ENCODE data around the gene ECI1.
"Not testable (repeated sequence)": the region's sequence is repeated elsewhere in the genome, so short reads cannot be mapped to it uniquely, and the experiment has no call there.

ECI1 gene

DNA sequence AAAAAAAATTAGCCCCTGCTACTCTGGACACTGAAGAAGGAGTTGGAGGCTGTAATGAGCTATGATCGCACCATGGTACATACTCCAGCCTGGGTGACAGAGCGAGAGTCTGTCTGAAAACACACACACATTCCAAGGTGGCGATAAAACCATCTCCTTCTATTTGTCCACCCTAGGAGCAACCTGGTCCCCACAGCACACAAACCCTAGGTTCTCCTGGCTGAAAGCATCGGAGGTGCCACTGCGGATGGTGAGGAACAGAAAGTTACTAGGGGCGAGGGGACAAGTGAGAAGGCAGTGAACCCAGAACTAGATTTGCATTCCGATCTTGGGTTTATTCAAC lies 1.4 kb upstream of the ECI1 start:
- DNase-seq (ENCODE audit: low read depth in 2 of 2), result no peak

GRCh38 chr16:2250652-2251295 lies 613 bp downstream of the ECI1 start:
- no peak for DNase-seq (ENCODE audit: low read depth in 2 of 2)

DNA sequence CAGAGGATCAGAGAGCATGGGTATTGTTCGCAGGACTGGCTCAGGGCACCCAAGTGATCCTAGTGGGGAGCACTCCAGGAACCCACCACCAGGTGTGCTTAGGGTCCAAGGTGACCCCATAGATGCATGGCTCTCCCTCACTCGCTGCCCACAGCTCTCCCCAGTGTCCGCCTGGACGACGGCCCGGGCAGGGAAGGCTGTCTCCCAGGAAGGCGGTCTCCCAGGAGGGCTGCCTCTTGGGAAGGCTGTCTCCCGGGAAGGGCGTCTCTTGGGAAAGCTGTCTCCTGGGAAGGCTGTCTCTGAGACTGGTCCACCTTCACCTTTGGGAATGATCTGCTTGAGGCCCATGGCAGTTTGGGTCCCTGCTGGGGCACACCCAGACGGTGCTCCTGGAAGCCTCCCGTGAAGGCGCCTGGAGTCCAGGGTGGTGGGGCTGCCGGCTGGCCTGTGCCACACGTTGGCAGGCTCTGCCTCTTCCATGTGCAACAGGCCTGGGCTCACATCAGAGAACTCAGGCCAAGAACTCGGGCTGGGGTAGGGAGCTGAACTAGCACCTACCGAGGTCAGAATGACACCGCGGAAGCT lies 5.0 kb downstream of the ECI1 start:
- DNase-seq (ENCODE audit: low read depth in 2 of 2), result no peak

GRCh38 chr16:2244926-2245795 lies 6.2 kb downstream of the ECI1 start:
- DNase-seq (ENCODE audit: low read depth in 2 of 2), result no peak

DNA sequence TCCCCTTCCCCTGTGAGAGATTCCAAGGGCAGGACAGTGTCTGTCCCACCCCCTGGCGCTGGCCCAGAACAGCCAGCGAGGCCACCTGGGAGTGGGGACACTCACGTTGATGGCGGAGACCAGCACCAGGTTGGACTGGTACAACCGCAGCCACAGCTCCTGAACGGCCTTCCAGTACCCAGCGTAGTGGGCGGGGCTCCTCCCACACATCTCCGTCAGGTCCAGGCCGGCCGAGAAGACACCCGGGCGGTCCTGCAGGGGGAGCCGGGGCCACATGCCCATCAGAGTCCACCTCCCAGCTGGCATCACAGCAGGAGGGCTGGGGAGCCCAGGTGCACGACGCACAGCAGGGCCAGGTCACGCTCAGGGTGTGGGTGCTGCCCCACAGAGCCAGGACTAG lies 7.1 kb downstream of the ECI1 start:
- DNase-seq (ENCODE audit: low read depth in 2 of 2), result no peak

DNA sequence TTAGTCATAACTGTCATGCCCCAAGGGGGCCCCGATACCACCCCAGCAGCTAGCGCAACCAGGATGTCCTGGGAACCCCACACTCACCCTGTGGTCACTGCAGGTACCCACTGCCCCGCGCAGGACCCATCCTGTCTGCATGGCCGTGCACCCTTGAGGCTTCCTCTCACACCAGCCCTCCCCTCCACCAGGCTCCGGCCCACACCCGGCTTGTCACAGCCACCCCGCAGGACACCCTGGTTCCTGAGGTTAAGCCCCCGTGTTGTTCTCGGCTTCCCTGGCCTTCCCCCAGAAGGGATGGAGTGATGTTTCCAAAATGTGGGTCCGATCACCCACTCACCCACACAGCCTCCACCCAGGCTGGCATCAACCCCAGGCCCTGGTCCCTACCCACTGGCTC lies 7.6 kb downstream of the ECI1 start:
- no peak for DNase-seq (ENCODE audit: low read depth in 2 of 2)

GRCh38 chr16:2243031-2243528 lies 8.3 kb downstream of the ECI1 start:
- DNase-seq (ENCODE audit: low read depth in 2 of 2), result no peak

GRCh38 chr16:2242598-2242997 lies 8.8 kb downstream of the ECI1 start:
- DNase-seq (ENCODE audit: low read depth in 2 of 2), result no peak

- not testable (repeated sequence) for DNase-seq (ENCODE audit: low read depth in 2 of 2)
Measured at GRCh38 chr16:2240331-2240730, 11.1 kb downstream of the ECI1 start.

DNA sequence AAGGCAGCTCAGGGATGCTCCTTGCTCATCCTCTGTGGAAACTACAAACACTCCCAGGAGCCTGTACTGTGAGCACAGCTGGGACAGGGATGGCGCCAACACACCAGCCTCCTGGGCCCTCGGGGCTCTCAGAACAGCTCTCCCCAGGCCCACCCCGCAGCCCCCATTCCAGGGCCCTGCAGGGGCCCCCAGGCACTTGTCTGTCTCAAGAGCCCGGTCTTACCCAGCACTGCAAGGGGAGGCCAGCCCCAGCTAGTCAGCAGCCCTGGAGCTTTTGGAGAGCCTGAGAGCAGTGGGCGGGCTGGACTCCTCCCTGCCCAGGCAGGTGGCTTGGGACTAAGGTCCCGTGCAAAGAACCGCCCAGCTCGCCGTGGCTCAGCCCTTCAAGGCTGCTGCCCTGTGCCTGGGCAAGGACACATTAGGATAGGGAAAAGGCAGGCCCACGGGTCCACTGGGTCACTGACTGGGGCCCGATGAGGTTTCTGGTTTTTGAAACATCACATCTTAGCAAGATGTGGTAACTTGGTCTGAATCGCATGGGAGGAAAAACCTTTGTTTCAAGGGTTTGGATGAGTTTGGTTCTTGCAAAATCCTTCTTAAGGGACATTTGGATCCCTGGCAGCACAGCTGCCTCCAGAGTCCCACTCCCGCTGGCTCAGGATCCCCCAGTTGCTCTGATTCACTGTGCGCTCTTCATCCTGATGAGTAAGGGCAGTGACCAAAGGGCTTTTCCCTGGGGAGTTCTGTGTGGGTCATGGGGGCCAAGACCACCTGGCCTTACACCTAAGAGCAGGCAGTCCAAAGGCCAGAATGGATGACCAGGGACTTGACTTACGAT lies 12.3 kb downstream of the ECI1 start:
- DNase-seq (ENCODE audit: low read depth in 2 of 2), result no peak

GRCh38 chr16:2238150-2238837 lies 13.1 kb downstream of the ECI1 start:
- DNase-seq (ENCODE audit: low read depth in 2 of 2), result no peak

GRCh38 chr16:2237493-2238149 lies 13.8 kb downstream of the ECI1 start:
- DNase-seq (ENCODE audit: low read depth in 2 of 2), result no peak

GRCh38 chr16:2237102-2237482 lies 14.3 kb downstream of the ECI1 start:
- no peak for DNase-seq (ENCODE audit: low read depth in 2 of 2)

DNA sequence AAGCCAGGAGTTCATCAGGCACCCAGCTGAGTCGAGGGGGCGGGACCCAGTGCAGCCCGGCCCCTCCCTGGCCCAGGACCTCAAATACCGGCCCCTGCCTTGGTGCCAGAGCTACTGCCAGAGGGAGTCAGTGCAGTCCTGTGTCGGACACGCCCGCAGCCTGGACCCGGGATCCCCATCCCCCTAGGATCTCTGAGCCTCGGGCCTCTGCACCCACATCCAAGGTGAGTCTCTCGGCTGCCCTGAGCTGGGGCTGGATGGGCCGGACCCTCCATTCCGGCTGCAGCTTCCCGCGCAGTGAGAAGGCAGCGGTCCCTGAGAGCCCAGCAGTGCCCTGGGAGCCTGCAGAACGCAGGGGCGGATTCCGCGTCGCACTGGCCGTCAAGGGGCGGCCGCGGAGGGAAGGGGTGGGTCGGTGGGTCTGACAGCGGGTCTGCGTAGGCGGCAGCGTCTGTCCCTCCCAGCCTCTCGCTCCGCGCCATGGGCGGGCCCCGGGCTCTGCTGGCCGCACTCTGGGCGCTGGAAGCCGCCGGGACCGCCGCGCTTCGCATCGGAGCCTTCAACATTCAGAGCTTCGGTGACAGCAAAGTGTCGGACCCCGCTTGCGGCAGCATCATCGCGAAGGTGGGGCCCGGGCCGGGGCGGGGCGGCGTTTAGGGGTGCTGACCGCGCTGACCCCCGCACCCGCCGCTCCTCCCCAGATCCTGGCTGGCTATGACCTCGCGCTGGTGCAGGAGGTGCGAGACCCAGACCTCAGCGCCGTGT lies 14.9 kb downstream of the ECI1 start, which contains the start of gene DNASE1L2:
DNASE1L2 (plus strand) TSS at position 108 of the 765 bp plus-strand sequence; CDS start at position 481, 373 bp downstream.
- DNase-seq (ENCODE audit: low read depth in 2 of 2), result no peak

DNA sequence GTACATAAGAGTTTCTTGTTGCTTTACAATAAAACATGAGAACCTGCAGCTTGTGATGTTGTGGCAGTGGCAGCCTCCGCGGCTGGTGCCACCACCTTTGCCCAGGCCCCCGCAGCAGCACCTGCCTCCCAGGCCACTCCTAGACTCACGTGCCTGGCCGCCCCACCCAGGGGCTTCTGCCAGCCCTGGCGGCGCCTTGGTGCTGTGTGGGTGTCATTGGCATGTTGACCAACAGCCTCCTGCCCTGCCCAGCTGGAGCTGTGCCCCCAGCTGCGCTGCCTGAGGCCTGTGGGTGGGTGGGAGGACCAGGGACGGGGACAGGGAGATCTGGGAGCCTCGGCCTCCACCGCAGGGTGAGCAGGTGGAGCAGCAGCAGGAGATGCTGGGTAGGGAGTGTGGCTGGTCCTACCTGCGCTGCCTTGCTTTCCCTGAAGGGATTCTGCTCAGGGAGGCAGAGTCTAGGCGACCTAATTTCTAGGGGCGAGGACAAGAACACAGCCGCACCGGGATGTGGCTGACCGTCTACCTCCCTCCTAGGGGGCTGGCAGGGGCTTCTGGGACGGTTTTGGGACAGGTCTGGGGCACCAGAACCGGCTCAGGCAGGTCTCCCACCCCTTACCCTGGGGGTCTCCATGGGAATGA lies 15.6 kb downstream of the ECI1 start:
- DNase-seq (ENCODE audit: low read depth in 2 of 2), result no peak

DNA sequence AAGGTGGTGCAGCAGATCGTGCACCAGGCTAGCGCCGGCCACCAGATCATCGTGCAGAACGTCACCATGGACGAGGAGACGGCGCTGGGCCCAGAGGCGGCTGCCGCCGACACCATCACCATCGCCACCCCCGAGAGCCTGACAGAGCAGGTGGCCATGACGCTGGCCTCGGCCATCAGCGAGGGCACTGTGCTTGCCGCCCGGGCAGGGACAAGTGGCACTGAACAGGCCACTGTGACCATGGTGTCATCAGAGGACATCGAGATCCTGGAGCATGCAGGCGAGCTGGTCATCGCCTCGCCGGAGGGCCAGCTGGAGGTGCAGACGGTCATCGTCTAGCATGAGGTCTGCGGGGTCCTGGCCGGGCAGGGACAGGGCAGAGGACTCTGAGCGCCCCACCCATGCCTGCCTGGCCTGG lies 16.1 kb downstream of the ECI1 start:
- no peak for DNase-seq (ENCODE audit: low read depth in 2 of 2)

DNA sequence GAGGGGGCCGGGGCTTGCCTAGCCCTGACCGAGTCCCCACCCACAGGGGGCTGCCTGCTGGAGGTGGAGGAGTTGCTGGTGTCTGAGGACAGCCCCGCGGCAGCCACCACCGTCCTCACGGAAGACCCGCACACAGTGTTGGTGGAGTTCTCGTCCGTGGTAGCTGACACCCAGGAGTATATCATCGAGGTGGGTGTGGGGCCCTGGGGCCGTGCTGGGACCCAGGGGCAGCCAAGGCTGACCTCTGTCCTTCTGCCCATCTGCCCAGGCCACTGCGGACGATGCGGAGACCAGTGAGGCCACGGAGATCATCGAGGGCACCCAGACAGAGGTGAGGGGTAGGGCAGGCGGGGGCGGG lies 16.6 kb downstream of the ECI1 start:
- no peak for DNase-seq (ENCODE audit: low read depth in 2 of 2)

GRCh38 chr16:2233872-2234812 lies 17.2 kb downstream of the ECI1 start:
- DNase-seq (ENCODE audit: low read depth in 2 of 2), result no peak
